MM.1S (cell line): ENCODE results near the gene NID2.

ENCODE experiments used
- DNase-seq: peaks from one replicate; pipeline ENCODE4 v3.0.0-alpha.2; 2015
- H2AFZ ChIP-seq: fragments of 300-600 bp; sonication (generic); 2 replicates; pipeline ENCODE4 v1.6.0; 2016; ENCODE audit warnings: antibody characterized with exemption, low read length
- H3F3A ChIP-seq: fragments of 300-600 bp; sonication (generic); 2 replicates; pipeline ENCODE4 v1.6.1; 2016; ENCODE audit warnings: mild to moderate bottlenecking, antibody characterized with exemption, low read length, moderate library complexity, mixed read lengths; ENCODE audit not compliant: insufficient read depth
- H3K27ac ChIP-seq: fragments of 300-600 bp; sonication (generic); 2 replicates; pipeline ENCODE4 v1.5.1; 2016; ENCODE audit warnings: mild to moderate bottlenecking, low read length
- H3K27me3 ChIP-seq: fragments of 300-600 bp; sonication (generic); replicated peaks from 2 replicates; pipeline ENCODE4 v1.6.0; 2016; ENCODE audit warnings: low read length; ENCODE audit not compliant: insufficient read depth
- H3K36me3 ChIP-seq: fragments of 300-600 bp; sonication (generic); replicated peaks from 2 replicates; pipeline ENCODE4 v1.6.1; 2016; ENCODE audit warnings: mild to moderate bottlenecking, low read length, mixed read lengths; ENCODE audit not compliant: insufficient read depth
- H3K4me1 ChIP-seq: fragments of 300-600 bp; sonication (generic); 2 replicates; pipeline ENCODE4 v1.6.1; 2016; ENCODE audit warnings: low read length, mixed read lengths
- H3K4me2 ChIP-seq: fragments of 300-600 bp; sonication (generic); 2 replicates; pipeline ENCODE4 v1.6.0; 2016; ENCODE audit warnings: low read depth, low read length
- H3K4me3 ChIP-seq: fragments of 300-600 bp; sonication (generic); 2 replicates; pipeline ENCODE4 v1.5.1; 2016; ENCODE audit warnings: low read length, mixed read lengths
- H3K79me2 ChIP-seq: fragments of 300-600 bp; sonication (generic); 2 replicates; pipeline ENCODE4 v1.6.1; 2016; ENCODE audit warnings: mixed run types, low read length, mixed read lengths
- H3K9ac ChIP-seq: fragments of 300-600 bp; sonication (generic); 2 replicates; pipeline ENCODE4 v1.6.1; 2016; ENCODE audit warnings: low read length, mixed read lengths
- H3K9me2 ChIP-seq: fragments of 300-600 bp; sonication (generic); replicated peaks from 2 replicates; pipeline ENCODE4 v1.6.1; 2016; ENCODE audit warnings: mild to moderate bottlenecking, low read length, mixed read lengths; ENCODE audit not compliant: insufficient read depth
- H3K9me3 ChIP-seq: fragments of 300-600 bp; sonication (generic); replicated peaks from 2 replicates; pipeline ENCODE4 v1.6.1; 2016; ENCODE audit warnings: mild to moderate bottlenecking, low read length, mixed read lengths; ENCODE audit not compliant: insufficient read depth
- H4K20me1 ChIP-seq: fragments of 300-600 bp; sonication (generic); 2 replicates; pipeline ENCODE4 v1.6.1; 2016; ENCODE audit warnings: mild to moderate bottlenecking, low read length, moderate library complexity, mixed read lengths; ENCODE audit not compliant: insufficient read depth
- CTCF ChIP-seq: fragments of 300-600 bp; sonication (generic); IDR thresholded peaks from 2 replicates; pipeline ENCODE4 v1.5.1; 2016; ENCODE audit warnings: antibody characterized with exemption, low read length, mixed read lengths
- EZH2 ChIP-seq: fragments of 300-600 bp; sonication (generic); optimal IDR thresholded peaks from 2 replicates; pipeline ENCODE3; 2017; ENCODE audit warnings: low read depth, mild to moderate bottlenecking, antibody characterized with exemption, low read length, mixed read lengths
- EZH2phosphoT487 ChIP-seq: fragments of 300-600 bp; sonication (generic); IDR thresholded peaks from 2 replicates; pipeline ENCODE4 v1.6.1; 2018; ENCODE audit warnings: antibody characterized with exemption, low read length

Gene NID2

GRCh38 chr14:51989293-51990234, 79.3 kb downstream of the NID2 start, which contains the start of gene RTRAF:
Gene RTRAF (plus strand): TSS chr14:51989546. CDS start chr14:51989640, 94 bp downstream.
- H3K36me3 ChIP-seq: 0 out of 2 replicates have a peak, but pooled peaks cover 3% of the 10 kb centered on the region
- peaks cover 33% of the 10 kb centered on the region for H3K79me2 ChIP-seq
- no peaks in the 10 kb centered on the region for H3K9me2 ChIP-seq
- no peaks in the 10 kb centered on the region for H3K4me1 ChIP-seq
- TF ChIP-seq CTCF (no peak), EZH2phosphoT487 (no peak), EZH2 (no peak)
- peak within 1 kb of the TSS; percentile 88 for H3K9ac ChIP-seq
- no peaks in the 10 kb centered on the region for H3K9me3 ChIP-seq
- H2AFZ ChIP-seq: peak within 1 kb of the TSS; percentile 83
- H4K20me1 ChIP-seq: no peaks in the 10 kb centered on the region
- H3K27ac ChIP-seq: peak within 1 kb of the TSS; percentile 52; the same call in 1 of the 2 replicates
- peak within 1 kb of the TSS; percentile 76 for H3K4me3 ChIP-seq
- H3F3A ChIP-seq: no peaks in the 10 kb centered on the region
- H3K27me3 ChIP-seq: no peaks in the 10 kb centered on the region
- H3K4me2 ChIP-seq: peak within 1 kb of the TSS; percentile 84
- peak; percentile 78 for DNase-seq

- no peak overlapping the region for H3K4me3 ChIP-seq
- H3K27me3 ChIP-seq: no peaks in the 10 kb centered on the region
- H3K36me3 ChIP-seq: 0 out of 2 replicates have a peak, but pooled peaks cover 3% of the 10 kb centered on the region
- no peaks in the 10 kb centered on the region for H3K9me2 ChIP-seq
- no peak overlapping the region for H3K9ac ChIP-seq
- no peaks in the 10 kb centered on the region for H3F3A ChIP-seq
- H3K4me2 ChIP-seq: no peak overlapping the region
- DNase-seq: no peak
- H3K79me2 ChIP-seq: peaks cover 33% of the 10 kb centered on the region
- no peaks in the 10 kb centered on the region for H4K20me1 ChIP-seq
- no peaks in the 10 kb centered on the region for H3K4me1 ChIP-seq
- peak overlapping the region; percentile 77 for H2AFZ ChIP-seq
- H3K27ac ChIP-seq: no peak overlapping the region
- no peak for TF ChIP-seq EZH2
- no peak for TF ChIP-seq EZH2phosphoT487
- TF ChIP-seq CTCF: no peak
- no peaks in the 10 kb centered on the region for H3K9me3 ChIP-seq
These were observed 80.6 kb downstream of the NID2 start for GRCh38 chr14:51988221-51988620.

- Histone ChIP-seq H3K9me2 (no peaks in the 10 kb centered on the region), H3K9ac (no peak overlapping the region), H3K36me3 (no peaks in the 10 kb centered on the region), H3K4me2 (no peak overlapping the region), H3K4me1 (no peaks in the 10 kb centered on the region), H2AFZ (no peak overlapping the region), H3K27me3 (no peaks in the 10 kb centered on the region), H3K9me3 (no peaks in the 10 kb centered on the region), H4K20me1 (no peaks in the 10 kb centered on the region), H3K4me3 (no peak overlapping the region), H3K79me2 (no peaks in the 10 kb centered on the region), H3F3A (no peaks in the 10 kb centered on the region), H3K27ac (no peak overlapping the region)
- DNase-seq: no peak
- TF ChIP-seq EZH2phosphoT487: no peak
- no peak for TF ChIP-seq EZH2
- TF ChIP-seq CTCF: no peak
These were observed 87.5 kb downstream of the NID2 start for GRCh38 chr14:51981218-51981854.
